ENCODE results near the gene TULP4.
"Not testable (repeated sequence)": the region's sequence is repeated elsewhere in the genome, so short reads cannot be mapped to it uniquely, and the experiment has no call there.

DNA sequence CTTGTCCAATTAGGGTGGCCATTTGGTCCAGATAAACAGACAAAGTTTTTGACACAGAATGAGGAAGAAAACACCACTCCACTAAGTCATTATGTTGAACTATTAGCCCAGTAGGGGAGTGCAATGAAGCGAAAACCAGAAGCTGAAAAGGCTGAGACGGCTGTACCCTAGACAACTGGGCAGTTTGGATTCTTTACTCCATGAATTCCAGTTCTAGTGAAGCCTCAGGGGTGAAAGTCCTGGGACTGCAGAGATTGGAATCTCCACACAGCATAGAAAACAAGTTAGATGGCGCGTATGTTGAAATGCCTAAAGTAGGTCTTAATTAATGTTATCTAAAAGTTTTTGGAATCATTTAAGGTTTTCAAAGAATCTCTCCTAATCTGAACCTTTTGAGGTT, 10.7 kb upstream of the TULP4 start:
- TF ChIP-seq, protein P1, sequence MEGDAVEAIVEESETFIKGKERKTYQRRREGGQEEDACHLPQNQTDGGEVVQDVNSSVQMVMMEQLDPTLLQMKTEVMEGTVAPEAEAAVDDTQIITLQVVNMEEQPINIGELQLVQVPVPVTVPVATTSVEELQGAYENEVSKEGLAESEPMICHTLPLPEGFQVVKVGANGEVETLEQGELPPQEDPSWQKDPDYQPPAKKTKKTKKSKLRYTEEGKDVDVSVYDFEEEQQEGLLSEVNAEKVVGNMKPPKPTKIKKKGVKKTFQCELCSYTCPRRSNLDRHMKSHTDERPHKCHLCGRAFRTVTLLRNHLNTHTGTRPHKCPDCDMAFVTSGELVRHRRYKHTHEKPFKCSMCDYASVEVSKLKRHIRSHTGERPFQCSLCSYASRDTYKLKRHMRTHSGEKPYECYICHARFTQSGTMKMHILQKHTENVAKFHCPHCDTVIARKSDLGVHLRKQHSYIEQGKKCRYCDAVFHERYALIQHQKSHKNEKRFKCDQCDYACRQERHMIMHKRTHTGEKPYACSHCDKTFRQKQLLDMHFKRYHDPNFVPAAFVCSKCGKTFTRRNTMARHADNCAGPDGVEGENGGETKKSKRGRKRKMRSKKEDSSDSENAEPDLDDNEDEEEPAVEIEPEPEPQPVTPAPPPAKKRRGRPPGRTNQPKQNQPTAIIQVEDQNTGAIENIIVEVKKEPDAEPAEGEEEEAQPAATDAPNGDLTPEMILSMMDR (conservative IDR thresholded peaks at IDR 0.05 in 1 of 2, IDR thresholded peaks at IDR 0.05 in 1 of 2; ENCODE audit: low read depth in 1 of 2, low read length in 2 of 2): not testable (repeated sequence)
- not testable (repeated sequence) for TF ChIP-seq EZH2 (IDR thresholded peaks at IDR 0.05; ENCODE audit: low read length, missing control alignments)

Data from fibroblast of lung (primary cell).